GM23248 (cell line): ENCODE data around the gene PPP3R1.

Experiments used
- EZH2 ChIP-seq: fragments of 200-600 bp; sonication (generic); IDR thresholded peaks from 2 replicates; pipeline ENCODE4 v1.6.1; 2018; ENCODE audit warnings: antibody characterized with exemption, mild to moderate bottlenecking; ENCODE audit not compliant: insufficient read depth, poor library complexity, severe bottlenecking
- EZH2phosphoT487 ChIP-seq: fragments of 200-600 bp; sonication (generic); IDR thresholded peaks from 2 replicates; pipeline ENCODE4 v1.6.1; 2018; ENCODE audit warnings: antibody characterized with exemption, moderate library complexity, mild to moderate bottlenecking, low read depth; ENCODE audit not compliant: insufficient read depth

DNA sequence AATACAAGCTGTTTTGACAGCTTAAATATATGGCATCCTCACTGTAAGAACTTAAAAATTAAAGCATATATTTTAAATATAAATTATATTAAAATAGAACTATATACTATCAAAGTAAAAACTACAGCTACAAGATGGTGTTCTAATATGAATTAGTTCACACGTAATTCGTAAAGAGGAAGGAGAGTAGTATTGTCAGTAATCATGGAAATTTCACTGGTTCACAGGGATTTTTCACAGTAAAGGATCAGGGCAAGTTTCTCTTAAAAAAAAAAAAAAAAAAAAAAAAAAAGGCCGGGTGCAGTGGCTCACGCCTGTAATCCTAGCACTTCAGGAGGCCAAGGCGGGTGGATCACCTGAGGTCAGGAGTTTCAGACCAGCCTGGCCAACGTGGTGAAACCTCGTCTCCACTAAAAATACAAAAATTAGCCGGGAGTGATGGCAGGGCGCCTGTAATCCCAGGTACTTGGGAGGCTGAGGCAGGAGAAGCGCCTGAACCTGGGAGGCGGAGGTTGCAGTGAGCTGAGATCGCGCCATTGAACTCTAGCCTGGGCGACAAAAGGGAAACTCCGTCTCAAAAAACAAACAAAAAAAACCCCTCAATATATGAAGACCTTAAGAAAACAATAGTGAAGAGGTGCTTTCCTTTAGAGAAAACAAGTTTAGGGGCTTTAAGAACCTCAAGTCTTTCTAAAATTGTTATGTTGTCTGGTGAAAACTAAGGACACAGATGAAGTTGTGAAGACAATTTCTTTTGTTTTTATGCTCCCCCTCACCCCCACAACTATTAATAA lies 62.1 kb downstream of the PPP3R1 start:
- no peak for TF ChIP-seq EZH2
- TF ChIP-seq EZH2phosphoT487 = no peak
